ENCODE measurements around the gene ARHGAP40.

Gene ARHGAP40

DNA sequence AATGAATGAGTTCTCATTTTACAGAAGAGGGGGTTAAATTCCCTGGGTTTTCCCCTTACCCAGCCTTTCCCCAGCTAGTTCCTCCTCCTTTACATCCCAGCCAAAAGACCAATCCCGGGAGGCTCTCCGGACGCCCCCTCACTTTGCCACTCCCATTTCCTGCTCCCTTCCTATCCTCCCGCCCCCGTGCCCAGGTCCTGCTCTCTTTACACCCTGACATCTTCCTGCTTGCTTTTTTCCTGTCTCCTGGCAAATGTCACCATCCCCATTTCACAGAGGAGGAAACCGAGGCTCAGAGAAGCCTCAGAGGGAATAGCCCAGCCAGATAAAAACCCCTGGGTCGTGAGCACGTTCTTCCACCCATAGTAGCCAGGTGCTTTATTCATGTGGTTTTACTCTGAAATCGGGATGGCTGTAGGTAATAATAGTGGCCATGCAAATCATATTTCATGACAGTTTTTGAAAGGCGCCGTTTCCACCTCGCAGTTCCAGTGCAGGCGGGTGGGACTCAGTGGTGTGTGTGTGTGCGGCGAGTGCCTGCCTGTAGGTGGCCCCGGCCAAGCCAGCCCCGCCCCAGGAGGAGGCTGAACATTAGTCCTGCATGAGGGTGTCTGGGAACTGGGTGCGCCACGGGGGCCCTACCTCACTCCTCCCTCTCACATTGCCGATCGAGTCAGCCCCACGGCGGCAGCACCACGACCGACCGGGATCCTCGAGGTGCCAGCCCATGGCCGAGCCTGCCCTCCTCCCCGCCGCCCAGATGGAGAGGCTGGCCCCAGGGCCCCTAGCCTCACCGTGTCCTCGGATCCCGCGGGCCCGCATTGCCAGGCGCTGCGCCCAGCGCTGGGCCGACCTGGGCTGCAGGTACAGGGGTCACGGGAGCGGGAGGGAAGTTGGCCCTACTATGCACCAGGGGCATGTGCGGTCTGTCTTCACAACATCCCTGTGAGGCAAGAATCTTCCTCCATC is at the start of gene ARHGAP40:
TSS of gene ARHGAP40 (plus strand) at position 594 of the 969 bp plus-strand sequence.
- no peak for DNase-seq (ENCODE audit: low read depth)

DNA sequence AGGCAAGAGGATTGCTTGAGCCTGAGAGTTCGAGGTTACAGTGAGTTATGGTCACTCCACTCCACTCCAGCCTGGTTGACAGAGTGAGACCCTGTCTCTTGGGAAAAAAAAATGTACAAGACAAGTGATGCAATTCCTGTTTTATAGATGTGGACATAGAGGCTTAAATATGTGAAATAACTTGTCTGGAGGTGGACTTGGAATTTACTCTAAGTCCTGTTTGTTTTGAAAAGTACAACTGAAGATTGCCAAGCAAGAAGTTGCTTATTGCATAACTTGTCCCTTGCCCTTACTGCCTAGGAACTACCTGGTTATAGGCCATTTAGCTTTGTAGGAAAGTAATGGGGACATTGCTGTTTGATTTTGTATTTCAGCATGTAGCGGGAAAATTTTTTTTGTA is 46.6 kb upstream of the ARHGAP40 start:
- no peak for DNase-seq (ENCODE audit: low read depth)

DNA sequence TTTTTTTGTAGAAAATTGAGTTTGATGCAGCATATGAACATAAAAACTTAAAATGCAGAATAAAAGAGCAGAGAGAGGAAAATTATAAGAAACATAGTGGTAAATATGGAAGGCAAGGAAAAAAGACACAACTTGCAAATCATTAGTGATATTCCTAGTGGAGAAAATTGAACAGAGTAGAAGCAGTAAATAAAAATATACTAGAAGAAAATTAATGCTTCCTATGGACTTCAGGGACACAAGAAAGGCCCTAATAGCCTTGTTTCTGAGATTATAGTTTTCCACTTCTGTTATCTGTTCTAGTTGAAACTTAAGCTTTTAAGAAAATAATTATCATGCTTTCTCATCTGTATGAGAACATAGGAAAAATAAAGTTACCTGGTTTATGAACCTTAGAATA is 46.2 kb upstream of the ARHGAP40 start:
- DNase-seq (ENCODE audit: low read depth): no peak

DNA sequence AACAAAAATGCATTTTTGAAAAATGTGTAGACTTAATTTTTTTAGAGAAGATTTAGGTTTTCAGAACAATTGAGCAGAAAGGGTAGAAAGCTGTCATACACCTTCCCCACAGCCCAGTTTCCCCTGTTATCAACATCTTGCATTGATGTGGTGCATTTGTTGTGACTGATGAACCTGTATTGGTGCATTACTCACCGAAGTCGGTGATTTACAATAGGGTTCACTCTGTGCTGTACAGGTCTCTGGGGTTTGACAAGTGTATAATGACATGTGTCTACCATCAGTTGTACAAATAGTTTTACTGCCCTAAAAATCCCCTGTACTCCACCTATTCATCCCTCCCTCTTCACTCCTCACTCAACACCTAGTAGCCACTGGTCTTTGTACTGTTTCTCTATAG is 44.4 kb upstream of the ARHGAP40 start:
- no peak for DNase-seq (ENCODE audit: low read depth)

DNA sequence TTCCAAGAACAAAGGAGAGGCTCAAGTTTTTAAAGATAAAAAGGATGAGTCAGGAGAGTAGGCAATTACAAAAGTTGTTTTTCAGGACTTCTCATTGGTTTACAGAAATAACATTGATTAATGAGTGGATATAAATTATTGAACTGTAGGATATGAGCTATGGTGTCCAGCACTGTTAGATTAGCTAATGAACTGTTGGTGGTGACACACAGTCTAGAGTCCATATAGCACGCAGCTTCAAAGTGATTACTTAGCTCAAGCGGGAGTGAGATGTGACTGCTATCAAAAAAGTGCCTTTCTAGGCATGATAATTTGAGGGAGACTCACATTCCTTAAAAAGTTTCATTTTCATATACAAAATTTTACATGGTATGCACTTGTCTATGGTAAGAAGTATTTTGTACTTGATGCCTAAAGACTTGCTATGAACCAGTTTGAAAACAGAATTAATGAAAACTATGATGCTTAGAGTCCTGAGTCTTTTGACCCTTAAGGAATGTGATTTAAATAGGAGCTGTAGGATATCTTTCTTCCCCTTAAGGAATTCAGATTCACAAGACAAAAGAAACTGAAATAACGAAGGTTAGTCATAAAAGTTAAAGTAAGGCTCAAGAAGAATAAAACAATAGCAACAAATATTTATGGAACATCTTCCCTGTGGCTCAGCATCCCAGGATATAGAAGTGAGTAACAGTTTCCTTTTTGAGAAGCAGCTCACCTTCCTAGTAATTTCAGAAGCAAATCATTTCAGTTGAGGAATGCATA is 42.8 kb upstream of the ARHGAP40 start:
- no peak for DNase-seq (ENCODE audit: low read depth)

DNA sequence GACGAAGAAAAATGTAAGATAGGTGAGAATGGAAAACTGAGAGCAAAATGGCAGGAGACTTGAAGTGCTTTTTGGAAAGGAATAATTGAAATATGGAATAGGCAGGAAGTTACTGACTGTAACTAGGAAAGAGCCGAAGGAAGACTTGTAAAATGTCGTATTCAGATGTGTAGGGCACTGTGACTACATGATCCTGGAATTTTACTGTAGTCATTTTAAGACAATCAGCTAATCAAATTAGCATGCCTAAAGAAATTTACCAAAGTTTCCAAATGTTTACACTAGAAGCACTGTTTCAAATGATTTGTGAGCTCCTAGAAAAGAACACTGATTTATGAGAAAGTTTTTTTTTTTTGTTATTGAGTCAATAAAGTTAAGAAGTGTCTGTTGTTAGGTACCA is 41.8 kb upstream of the ARHGAP40 start:
- DNase-seq (ENCODE audit: low read depth): no peak

DNA sequence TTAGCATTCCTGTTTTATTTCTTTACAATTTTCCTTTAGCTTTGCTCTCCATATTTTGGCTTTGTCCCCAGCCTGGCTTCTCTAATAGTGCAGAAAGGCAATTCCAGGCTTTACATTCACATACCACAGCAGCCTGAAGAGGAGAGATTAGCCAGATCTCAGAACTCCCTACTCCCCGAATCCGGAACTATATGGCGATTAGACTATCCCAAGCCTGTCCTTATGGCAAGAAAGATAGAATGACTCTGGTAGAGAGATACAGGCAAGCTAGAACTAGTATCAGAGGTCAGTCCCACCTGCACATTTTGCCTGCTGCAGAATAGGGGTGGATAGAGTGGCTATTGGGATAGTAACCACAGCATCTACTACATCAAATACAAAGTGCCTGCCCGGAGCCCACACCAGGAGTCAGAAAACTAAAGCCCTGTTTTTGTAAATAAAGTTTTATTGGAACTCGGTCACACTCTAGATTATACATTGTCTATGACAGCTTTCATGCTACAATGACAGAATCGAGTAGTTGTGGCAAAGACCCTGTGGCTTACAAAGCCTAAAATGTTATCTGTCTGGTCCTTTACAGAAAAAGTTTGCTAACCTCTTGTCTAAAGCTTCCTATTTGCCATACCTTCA is 37.7 kb upstream of the ARHGAP40 start:
- no peak for DNase-seq (ENCODE audit: low read depth)

DNA sequence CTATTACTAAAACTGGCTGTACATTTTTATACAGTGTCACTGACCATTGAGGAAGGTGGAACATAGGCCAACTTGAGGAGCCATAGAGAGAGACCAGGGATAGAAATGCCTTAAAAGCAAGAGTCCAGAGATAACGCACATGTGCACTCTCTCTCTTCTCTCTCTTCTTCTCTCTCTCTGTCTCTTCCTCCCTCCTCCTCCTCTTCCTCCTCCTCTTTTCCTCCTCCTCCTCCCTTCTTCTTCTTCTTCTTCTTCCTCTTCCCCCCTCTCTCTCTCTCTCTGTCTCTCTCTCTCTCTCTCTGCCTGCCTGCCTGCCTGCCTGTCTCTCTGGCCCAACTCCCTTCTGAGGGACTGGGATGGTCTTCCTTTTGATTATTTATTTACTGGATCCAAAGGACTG is 36.9 kb upstream of the ARHGAP40 start:
- no peak for DNase-seq (ENCODE audit: low read depth)

DNA sequence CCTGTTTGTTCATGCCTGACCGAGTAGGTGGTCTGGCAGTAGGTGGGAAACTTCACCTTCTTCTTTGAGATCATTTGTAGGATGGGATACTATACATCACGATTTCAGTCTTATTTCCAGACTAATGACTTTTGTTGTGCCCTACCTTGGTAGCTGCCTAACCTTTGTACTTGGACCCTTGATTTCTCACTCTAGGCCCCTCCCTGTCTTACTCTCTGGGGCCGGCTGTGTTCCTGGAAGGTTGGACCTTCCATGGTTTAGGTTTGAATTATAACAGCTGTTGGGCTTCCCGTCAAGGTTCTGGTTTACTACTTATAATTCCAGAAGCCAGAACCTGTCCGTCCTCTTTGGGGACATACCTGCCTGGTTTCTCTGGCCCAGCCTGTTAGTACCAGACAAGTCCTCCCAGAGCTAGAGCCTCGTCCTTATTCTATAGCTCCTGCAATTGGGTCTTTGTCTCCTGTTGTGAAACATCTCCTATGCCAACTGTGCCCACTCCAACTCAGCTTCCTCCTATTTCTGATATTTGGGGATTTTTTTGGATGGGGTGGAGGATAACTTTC is 35.5 kb upstream of the ARHGAP40 start:
- DNase-seq (ENCODE audit: low read depth): no peak

DNA sequence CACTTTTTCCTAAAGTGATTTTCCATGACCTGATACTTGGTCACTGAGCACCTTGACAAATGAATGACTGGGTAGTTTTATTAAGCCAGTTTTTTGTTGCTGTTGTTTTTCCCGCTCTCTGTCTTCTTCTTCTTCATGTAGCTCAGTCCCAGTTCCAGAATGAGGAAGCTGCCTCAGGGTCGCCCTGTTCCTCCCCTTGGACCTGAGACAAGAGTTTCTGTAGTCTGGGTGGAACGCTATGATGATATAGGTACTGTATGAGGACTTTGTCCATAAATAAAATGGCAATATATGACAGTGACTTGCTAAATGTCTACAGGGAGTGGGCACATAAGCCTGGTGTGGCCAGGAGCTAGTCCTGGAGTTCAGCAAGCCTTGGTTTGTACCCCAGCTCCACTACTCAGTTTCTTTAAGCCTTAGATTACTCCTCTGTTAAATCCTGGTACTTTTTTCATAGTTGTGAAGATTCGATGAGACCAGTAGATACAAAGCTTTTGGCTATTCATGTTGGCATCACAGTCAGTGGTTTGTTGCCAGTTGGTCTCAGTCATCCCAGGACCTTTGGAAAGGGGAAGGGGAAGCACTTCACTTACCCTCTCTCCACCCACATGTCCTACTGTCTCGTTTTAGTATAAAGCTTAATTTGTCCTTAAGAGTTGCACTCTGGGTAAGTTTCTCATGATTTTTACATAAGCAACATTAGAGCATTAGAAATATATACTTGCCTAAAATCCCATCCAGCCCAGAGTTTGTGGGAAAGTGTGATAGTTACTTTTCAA is 31.7 kb upstream of the ARHGAP40 start:
- DNase-seq (ENCODE audit: low read depth): no peak

DNA sequence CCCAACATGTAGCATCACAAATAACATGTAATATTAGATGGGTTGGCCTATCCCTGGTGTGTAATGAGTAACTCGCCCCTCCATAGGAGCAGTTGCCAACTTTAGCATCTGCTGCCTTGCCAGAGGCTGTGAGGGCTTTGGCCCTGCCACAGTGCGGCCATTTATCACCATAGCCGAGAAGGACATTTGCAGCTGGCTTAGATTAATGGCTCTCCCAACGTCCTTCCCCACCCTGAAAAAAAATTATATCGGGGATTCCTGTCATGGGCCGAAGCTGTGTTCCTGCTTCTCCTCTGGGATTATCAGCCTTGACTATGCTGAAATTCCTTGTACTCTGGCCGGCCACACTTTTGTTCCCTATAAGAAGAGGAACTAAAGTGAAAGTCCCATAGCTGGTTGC is 28.2 kb upstream of the ARHGAP40 start:
- no peak for DNase-seq (ENCODE audit: low read depth)

DNA sequence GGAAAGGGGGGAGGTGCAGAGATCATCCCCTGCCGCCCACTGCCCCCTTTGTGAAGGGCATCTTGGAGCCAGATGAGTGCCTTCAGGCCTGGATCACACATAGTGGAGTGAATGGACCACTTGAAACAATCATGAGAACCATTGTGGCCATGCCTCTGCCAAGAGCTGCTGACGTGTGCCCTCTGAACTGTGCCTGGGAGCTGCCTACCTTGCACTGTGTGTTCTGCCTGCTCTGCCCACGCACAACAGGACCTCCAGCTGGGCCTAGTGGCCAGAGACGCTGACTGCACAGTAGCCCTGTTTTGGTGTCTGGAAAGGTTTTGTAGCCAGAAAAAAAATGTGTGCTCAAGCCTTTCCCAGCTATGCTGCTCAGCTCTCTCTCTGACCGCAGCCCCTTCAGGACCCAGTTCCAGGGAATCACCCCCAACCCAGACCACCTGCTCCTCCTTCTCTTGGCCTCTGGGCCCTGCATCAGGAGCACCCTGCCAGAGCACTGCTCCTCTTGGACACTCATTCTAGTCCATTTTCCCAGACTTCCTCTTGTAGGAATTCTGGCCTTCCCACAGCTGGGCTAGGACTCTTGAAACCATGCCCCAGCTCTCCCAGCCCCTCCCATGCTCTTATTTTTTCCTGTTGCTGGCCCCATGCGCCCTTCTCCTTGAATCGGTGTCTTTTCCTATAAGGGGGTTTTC is 22.2 kb upstream of the ARHGAP40 start:
- no peak for DNase-seq (ENCODE audit: low read depth)

DNA sequence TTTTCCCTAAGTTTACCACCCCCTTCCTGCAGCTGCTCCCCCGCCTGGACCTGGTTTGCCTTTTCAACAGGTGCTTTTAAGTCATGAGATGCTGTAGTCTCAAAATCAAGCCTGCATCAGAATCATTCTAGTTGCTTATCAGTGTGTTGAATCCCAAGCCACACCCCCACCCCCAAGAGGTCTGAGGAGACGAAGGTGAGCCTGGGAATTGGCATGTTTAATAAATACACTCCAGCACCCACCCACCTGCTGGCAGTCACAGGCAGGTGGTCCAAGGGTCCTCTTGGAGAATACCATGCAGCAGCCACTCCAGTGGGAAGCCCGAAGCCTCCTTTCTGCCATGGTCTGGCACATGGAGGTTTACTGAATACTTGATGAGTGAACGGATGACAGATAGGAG is 21.7 kb upstream of the ARHGAP40 start:
- no peak for DNase-seq (ENCODE audit: low read depth)

DNA sequence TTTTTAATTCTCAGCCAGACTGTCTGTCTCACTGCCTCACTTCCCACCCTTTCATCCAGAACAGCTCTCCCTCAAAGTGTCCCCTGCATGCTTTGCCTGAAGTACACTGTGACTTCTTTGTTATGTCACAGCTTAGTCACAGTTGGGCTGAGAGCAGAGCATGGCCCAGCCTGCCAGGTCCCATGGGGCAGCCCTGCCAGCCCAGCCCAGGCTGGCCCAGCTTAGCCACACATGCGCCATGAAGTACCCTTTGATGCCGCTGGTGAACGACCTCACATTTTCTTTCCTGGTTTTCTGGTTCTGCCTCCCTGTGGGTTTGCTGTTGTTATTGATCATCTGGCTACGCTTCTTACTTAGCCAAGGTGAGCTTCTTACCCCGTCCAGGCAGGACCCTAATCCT is 20.6 kb upstream of the ARHGAP40 start, which contains the start of gene ADIG:
TSS of gene ADIG (plus strand) at position 185 of the 400 bp plus-strand sequence. CDS start at position 239, 54 bp downstream.
- DNase-seq (ENCODE audit: low read depth): no peak

DNA sequence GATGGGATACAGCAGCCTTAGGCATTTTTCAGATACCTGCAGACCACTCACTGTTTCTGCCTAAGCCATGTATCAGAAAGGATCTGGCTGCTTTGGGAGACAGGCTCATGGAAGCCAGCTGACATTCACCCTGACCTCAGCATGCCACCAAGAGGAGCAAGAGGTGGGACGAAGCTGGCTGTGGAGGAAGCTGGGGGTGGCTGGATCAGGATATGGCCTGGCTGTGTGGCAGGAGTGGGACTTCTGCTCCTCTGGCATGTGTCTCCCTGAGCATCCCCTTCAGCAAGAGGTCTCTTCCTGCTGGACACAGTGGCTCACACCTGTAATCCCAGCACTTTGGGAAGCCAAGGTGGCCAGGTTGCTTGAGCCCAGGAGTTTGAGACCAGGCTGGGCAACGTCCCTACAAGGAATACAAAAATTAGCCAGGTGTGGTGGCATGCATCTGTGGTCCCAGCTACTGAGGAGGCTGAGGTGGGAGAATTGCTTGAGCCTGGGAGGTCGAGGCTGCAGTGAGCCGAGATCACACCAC is 19.7 kb upstream of the ARHGAP40 start:
- DNase-seq (ENCODE audit: low read depth): no peak

DNA sequence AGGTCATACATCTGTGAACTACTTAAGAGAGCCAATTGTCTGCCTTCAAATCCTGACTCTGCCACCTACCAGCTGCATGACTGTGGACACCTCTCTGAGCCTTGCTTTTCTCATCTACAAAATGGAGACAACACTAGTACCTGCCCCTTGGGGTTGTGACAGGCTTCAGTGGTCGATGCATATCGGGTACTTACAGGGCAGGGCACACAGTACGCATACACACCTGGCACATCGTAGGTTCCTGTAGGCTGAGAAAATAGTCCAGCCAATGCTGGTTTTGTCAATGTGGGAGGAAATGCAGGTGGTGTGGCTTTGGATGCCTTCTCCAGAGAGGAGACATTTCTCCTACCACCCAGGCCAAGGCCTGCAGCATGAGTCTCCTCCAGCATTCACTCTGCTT is 18.3 kb upstream of the ARHGAP40 start:
- DNase-seq (ENCODE audit: low read depth): no peak

DNA sequence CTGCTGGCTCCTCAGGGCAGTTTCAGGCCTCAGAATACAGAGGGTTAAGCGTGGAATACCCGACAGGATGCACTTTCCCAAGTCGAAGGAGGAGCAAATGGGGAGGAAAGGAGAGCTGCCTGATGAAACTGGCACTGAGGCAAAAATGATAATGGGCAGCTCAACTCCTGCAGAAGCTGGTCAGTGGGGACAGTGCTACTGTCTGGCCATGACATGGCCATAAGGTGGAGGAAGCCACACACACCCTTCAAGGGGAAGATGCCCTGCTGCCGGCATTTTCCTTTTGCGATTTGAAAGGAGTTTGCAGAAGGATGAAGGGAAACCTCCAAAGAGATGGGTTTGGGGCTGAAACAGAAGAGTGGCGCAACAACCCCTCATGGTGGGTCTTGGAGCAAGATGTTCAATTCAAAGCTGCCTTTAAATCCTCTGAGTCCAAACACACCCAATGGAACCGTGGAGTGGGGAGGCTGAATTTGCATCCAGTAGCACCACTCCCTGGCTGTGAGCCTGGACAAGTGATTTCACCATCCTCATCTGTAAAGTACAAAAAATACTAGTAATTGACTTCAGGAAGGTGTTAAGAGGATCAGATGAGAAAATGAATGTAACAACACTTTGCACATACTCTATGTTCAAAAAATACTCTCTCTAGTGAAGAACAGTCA is 17.4 kb upstream of the ARHGAP40 start:
- DNase-seq (ENCODE audit: low read depth): no peak

DNA sequence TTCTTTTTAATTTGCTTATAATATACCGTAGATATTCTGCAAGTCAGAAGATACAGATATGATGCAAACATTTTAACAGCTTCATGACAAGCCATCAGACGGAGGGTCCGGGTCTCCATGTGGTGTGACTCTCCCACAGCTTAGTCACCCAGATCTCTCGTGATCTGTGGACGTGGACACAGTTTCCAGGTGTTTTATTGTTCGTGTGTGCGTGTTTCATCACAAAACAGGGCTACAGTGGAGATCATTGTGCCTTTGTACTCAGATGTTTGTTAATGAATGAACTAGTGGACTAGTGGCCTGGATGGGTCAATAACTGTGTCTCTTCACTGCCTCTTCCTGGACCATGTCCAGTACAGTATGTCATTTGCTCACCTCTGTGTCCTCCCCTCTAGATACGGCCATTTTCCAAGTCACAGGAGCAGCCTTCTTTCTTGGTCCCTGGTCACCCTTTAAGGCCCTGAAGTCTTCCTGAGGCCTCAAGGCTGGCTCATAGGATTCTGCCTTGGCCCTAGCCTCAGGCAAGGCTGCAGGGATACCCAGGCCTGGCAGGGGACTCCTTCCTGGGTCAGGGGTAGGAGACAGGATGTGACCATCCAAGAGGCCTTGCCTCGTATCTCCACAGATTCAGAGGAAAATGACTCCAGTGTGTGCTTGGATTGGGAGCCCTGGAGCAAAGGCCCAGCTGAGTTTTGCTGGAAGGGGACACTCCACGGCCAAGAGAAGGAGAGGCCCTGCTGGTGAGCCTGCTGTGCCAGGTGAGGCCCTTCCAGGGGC is 16.0 kb upstream of the ARHGAP40 start:
- no peak for DNase-seq (ENCODE audit: low read depth)

DNA sequence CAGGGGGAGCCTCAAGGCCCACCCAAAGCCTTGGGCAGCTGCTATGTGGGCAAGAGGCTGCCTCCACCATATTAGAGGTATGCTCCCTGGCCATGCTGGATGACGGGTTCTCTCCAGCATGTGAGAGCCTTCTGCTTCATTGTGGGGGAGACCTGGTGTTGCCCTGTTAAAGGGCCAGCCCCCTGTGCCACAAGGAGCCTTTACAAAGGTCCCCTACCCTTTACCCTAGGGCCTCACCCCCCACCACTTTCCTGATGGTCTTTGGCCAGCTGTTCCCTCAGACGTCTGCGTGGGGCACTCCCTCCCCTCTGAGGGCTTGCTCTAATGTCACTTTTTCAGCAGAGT is 15.5 kb upstream of the ARHGAP40 start:
- no peak for DNase-seq (ENCODE audit: low read depth)

Data from T-helper 22 cell (primary cell).